GM21717 (cell line): Measurements from ENCODE around the gene COX4I2.

Experiments
- ATAC-seq: cut with Tn5 transposase; IDR thresholded peaks from one replicate; pipeline ENCODE4 v1.9.1; 2021; ENCODE audit warnings: mild to moderate bottlenecking, moderate library complexity; ENCODE audit not compliant: unreplicated experiment

The COX4I2 gene

DNA sequence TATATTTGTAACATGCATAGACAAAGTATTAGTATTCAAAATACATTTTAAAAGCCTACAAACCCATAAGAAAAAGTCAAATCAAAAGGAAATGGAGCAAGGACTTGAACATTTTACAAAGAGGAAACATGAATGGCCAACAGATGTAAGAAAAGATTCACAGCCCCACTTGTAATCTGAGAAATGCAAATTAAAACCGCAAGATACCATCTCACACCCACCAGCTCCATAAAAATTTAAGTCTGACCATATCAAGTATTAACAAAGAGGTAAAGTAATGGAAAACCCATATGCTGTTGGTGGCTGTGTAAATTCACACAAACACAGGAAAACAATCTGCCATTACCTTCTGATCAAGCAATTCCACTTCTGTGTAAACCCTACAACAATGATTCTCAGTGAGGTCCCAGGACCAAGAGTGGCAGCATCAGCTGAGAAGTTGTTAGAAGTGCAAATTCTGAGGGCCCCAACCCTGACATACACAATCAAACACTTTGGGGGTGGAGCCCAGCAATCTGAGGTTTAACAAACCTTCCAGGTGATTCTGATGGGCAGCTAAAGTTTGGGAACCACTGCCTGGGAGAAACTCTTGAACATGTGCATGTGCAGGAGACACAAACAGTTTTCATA is 54.0 kb downstream of the COX4I2 start:
- no peak for ATAC-seq

DNA sequence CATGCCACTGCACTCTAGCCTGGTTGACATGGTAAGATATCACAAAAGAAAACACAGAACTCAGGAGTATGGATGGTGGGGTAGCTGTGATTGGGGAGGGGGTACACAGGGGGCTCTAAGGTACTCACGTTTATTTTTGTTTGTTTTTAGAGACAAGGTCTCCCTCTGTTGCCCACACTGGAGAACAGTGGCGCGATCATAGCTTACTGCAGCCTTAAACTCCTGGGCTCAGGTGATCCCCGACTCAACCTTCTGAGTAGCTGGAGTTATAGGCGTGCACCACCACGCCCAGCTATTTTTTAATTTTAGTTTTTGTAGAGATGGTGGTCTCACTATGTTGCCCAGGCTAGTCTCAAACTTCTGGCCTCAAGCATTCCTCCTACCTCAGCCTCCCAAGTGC is 55.7 kb downstream of the COX4I2 start:
- no peak for ATAC-seq

DNA sequence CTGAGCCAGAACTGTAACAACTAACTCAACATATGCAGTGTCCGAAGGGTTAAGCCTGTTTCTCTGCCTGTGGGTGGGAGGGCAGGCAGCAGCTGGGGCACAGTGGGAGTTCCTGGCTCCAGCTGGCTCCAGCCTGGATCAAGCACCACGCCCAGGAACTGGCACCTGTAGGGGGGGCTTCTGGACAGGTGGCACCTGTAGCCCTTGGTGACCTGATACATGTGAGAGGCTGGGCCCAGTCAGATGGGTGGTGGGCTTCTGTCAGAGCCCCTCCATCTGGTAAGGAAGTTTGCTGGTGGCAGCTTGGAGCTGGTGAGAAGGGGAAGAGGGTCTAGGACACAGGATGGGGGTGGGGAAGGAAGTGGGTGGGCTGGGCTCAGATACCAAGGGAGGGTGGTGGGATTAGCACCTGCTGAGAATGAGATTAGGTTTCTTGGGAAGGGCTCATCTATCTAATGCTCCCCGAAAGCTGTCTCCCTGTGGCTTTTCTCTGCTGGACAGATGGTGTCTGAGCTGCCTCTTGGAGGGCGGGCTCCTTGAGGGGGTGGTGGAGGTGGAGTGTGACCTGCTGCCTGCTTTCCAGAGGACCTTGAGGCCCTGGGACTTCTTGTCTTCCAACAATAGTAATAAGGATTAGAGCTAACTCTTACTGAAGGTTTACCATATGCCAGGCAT is 56.4 kb downstream of the COX4I2 start:
- no peak for ATAC-seq
